Brain microvascular endothelial cell (primary cell): Measurements from ENCODE around the gene RIMS1.

ENCODE experiments used
- DNase-seq: peaks from one replicate; pipeline ENCODE4 v3.0.0-alpha.2; 2020
- H3K27ac ChIP-seq: fragments of 250-450 bp; sonication (Bioruptor Pico); 2 replicates; pipeline ENCODE4 v1.5.1; 2020; ENCODE audit warnings: mild to moderate bottlenecking, moderate library complexity
- H3K27me3 ChIP-seq: fragments of 250-450 bp; sonication (Bioruptor Pico); replicated peaks from 2 replicates; pipeline ENCODE4 v1.5.1; 2020; ENCODE audit warnings: mild to moderate bottlenecking
- H3K36me3 ChIP-seq: fragments of 250-450 bp; sonication (Bioruptor Pico); replicated peaks from 2 replicates; pipeline ENCODE4 v1.5.1; 2020; ENCODE audit warnings: mild to moderate bottlenecking
- H3K4me3 ChIP-seq: 2 replicates; pipeline ENCODE4 v1.5.1; 2011; ENCODE audit warnings: low read depth, mild to moderate bottlenecking, control low read depth, low read length, moderate library complexity
- CTCF ChIP-seq: IDR thresholded peaks from 2 replicates; pipeline ENCODE4 v1.5.1; 2011; ENCODE audit warnings: low read depth, mild to moderate bottlenecking, moderate library complexity, low read length, control low read depth, inconsistent platforms; ENCODE audit errors: missing control alignments
- in situ Hi-C: cut with HindIII; loops from 2 replicates; pipeline ENCODE4 v1.10.0; 2017; ENCODE audit warnings: low sequenced_read_pairs, low pct_ligation_motif_present

RIMS1 gene

GRCh38 chr6:72031471-72031870 is 145.1 kb downstream of the RIMS1 start:
- in situ Hi-C loops: no loop called here

GRCh38 chr6:72032086-72032485 is 145.7 kb downstream of the RIMS1 start:
- Histone ChIP-seq H3K4me3 (no peak overlapping the region), H3K36me3 (no peaks in the 10 kb centered on the region), H3K27me3 (no peaks in the 10 kb centered on the region), H3K27ac (no peak overlapping the region)
- in situ Hi-C loops: no loop called here
- no peak for DNase-seq
- no peak for TF ChIP-seq CTCF

More at GRCh38 chr6:72031471-72031870, 145.1 kb downstream of the RIMS1 start:
- no peak overlapping the region for H3K4me3 ChIP-seq
- no peak overlapping the region for H3K27ac ChIP-seq
- H3K27me3 ChIP-seq: no peaks in the 10 kb centered on the region
- H3K36me3 ChIP-seq: no peaks in the 10 kb centered on the region
- DNase-seq: no peak
- no peak for TF ChIP-seq CTCF

GRCh38 chr6:72035486-72035885 is 149.1 kb downstream of the RIMS1 start:
- Histone ChIP-seq H3K27ac (no peak overlapping the region), H3K36me3 (no peaks in the 10 kb centered on the region), H3K27me3 (no peaks in the 10 kb centered on the region), H3K4me3 (no peak overlapping the region)
- in situ Hi-C loops: no loop called here
- no peak for TF ChIP-seq CTCF
- DNase-seq: no peak

- in situ Hi-C loops: no loop called here
- no peak for TF ChIP-seq CTCF
- H3K27ac ChIP-seq: no peak overlapping the region
- no peak overlapping the region for H3K4me3 ChIP-seq
- H3K27me3 ChIP-seq: no peaks in the 10 kb centered on the region
- DNase-seq: no peak
- no peaks in the 10 kb centered on the region for H3K36me3 ChIP-seq
Measured at GRCh38 chr6:72035966-72036365, 149.6 kb downstream of the RIMS1 start.

- Histone ChIP-seq H3K27ac (no peak overlapping the region), H3K36me3 (no peaks in the 10 kb centered on the region), H3K4me3 (no peak overlapping the region), H3K27me3 (no peaks in the 10 kb centered on the region)
- DNase-seq: no peak
- in situ Hi-C loops: no loop called here
- no peak for TF ChIP-seq CTCF
Measured at GRCh38 chr6:72037006-72037405, 150.7 kb downstream of the RIMS1 start.

GRCh38 chr6:72040111-72040510 is 153.8 kb downstream of the RIMS1 start:
- no peak for DNase-seq
- Histone ChIP-seq H3K4me3 (no peak overlapping the region), H3K36me3 (no peaks in the 10 kb centered on the region), H3K27ac (no peak overlapping the region), H3K27me3 (no peaks in the 10 kb centered on the region)
- in situ Hi-C loops: no loop called here
- TF ChIP-seq CTCF: no peak
